ENCODE data around the gene FUBP1. TPM values are rescaled to one million over a fixed set of nuclear protein-coding genes. Genes with fewer than 3 reads are reported as not detected.
"Not testable (repeated sequence)": the region's sequence is repeated elsewhere in the genome, so short reads cannot be mapped to it uniquely, and the experiment has no call there.

FUBP1 gene
- total RNA-seq, 3 donors from 2014 or later: 96.0 to 186 (median 156) TPM

DNA sequence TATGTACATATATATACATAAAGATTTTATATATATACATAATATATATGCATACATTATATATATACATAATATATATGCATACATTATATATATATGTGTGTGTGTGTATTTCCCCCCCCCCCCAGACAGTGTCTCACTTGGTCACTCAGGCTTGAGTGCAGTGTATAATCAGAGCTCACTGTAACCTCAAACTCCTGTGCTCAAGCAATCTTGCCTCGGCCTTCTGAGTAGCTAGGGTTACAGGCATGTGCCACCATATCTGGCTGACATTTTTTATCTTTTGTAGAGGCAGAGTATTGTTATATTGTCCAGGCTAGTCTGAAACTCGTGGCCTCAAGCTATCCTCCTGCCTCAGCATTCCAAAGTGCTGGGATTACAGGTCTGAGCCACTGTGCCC, 9.0 kb upstream of the FUBP1 start:
- no peaks in the 10 kb centered on the region for H3K9me3 ChIP-seq
- no peaks in the 10 kb centered on the region for H3K36me3 ChIP-seq
- H3K27ac ChIP-seq: no peak overlapping the region
- TF ChIP-seq POLR2A (IDR thresholded peaks at IDR 0.05) (no peak), POLR2AphosphoS5 (IDR thresholded peaks at IDR 0.05) (no peak)
- TF ChIP-seq, protein P1, sequence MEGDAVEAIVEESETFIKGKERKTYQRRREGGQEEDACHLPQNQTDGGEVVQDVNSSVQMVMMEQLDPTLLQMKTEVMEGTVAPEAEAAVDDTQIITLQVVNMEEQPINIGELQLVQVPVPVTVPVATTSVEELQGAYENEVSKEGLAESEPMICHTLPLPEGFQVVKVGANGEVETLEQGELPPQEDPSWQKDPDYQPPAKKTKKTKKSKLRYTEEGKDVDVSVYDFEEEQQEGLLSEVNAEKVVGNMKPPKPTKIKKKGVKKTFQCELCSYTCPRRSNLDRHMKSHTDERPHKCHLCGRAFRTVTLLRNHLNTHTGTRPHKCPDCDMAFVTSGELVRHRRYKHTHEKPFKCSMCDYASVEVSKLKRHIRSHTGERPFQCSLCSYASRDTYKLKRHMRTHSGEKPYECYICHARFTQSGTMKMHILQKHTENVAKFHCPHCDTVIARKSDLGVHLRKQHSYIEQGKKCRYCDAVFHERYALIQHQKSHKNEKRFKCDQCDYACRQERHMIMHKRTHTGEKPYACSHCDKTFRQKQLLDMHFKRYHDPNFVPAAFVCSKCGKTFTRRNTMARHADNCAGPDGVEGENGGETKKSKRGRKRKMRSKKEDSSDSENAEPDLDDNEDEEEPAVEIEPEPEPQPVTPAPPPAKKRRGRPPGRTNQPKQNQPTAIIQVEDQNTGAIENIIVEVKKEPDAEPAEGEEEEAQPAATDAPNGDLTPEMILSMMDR (IDR thresholded peaks at IDR 0.05): no peak
- H3K27me3 ChIP-seq: no peaks in the 10 kb centered on the region
- intact Hi-C loops (cut with DNase I; ENCODE audit: low total_unique reads): no loop called here
- no peak overlapping the region for H3K4me3 ChIP-seq
- H3K4me1 ChIP-seq: no peaks in the 10 kb centered on the region
- DNase-seq (ENCODE audit: low spot score in 2 of 2): no peak

DNA sequence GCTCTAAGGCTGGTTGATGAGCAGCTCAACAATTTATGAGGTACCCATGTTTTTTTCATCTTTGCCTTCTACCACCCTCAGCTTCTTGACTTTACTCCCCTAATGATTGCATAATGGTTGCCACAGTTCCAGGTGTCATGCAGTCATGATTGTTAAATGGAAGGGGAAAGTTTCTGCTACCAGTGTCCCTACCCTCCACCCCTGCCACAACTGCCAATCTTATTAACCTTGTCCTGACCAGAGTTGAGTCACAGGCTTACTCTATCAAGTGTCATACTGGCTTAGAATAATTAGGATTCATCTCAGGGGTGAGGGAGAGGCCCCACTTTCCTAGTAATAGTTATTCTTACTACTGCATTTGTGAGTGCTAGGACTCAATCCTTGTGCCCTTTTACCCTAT, 7.9 kb upstream of the FUBP1 start:
- no peaks in the 10 kb centered on the region for H3K36me3 ChIP-seq
- DNase-seq (ENCODE audit: low spot score in 2 of 2): no peak
- H3K9me3 ChIP-seq: no peaks in the 10 kb centered on the region
- H3K4me3 ChIP-seq: no peak overlapping the region
- TF ChIP-seq, protein P1 (IDR thresholded peaks at IDR 0.05): no peak
- no peak for TF ChIP-seq POLR2AphosphoS5 (IDR thresholded peaks at IDR 0.05)
- TF ChIP-seq POLR2A (IDR thresholded peaks at IDR 0.05): no peak
- no peaks in the 10 kb centered on the region for H3K27me3 ChIP-seq
- intact Hi-C loops (cut with DNase I; ENCODE audit: low total_unique reads): no loop called here
- H3K27ac ChIP-seq: no peak overlapping the region
- H3K4me1 ChIP-seq: no peaks in the 10 kb centered on the region

DNA sequence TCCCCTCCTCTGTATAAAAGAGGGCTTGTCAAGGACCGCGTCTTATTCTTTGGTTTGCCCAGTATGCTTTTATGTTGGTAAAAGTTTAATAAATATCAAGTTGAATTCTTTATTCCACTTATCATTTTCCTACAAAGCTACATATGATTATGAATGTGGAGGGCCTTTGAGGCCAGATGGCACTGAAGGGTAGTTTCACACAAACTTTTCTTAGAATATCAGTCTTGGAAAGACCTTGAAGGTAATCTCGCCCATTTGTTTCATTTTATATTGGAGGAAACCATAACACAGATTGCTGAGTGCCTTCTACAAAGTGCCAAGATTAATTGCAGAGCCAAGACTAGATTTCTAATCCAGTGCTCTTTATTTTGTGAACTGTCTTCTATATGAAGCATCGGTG, 5.8 kb upstream of the FUBP1 start:
- Histone ChIP-seq H3K27ac (no peak overlapping the region), H3K4me3 (no peak overlapping the region), H3K27me3 (no peaks in the 10 kb centered on the region), H3K4me1 (no peaks in the 10 kb centered on the region), H3K9me3 (no peaks in the 10 kb centered on the region), H3K36me3 (no peaks in the 10 kb centered on the region)
- TF ChIP-seq POLR2A (IDR thresholded peaks at IDR 0.05): no peak
- TF ChIP-seq, protein P1 (IDR thresholded peaks at IDR 0.05): no peak
- no peak for TF ChIP-seq POLR2AphosphoS5 (IDR thresholded peaks at IDR 0.05)
- intact Hi-C loops (cut with DNase I; ENCODE audit: low total_unique reads): no loop called here
- no peak for DNase-seq (ENCODE audit: low spot score in 2 of 2)

DNA sequence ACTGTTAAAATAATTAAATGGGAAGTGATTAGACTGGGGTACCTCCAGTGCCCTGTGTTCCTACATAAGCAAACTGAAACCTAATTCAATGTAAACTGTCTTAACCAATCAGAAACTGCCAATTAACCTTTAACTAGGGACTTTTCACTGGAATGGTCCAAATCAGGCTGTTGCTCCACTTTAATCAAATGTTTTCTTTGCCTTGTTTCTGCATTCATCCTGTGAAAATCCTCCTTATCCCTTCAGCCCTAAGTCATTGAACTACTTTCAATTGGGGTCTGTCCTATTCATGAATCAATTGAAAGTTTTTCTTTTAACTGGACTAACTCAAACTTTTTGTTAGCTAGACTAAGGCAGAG, 5.1 kb upstream of the FUBP1 start:
- no peak overlapping the region for H3K4me3 ChIP-seq
- intact Hi-C loops (cut with DNase I; ENCODE audit: low total_unique reads): no loop called here
- no peaks in the 10 kb centered on the region for H3K4me1 ChIP-seq
- no peak for TF ChIP-seq POLR2A (IDR thresholded peaks at IDR 0.05)
- H3K27me3 ChIP-seq: no peaks in the 10 kb centered on the region
- no peaks in the 10 kb centered on the region for H3K36me3 ChIP-seq
- DNase-seq (ENCODE audit: low spot score in 2 of 2): no peak
- no peaks in the 10 kb centered on the region for H3K9me3 ChIP-seq
- H3K27ac ChIP-seq: no peak overlapping the region

DNA sequence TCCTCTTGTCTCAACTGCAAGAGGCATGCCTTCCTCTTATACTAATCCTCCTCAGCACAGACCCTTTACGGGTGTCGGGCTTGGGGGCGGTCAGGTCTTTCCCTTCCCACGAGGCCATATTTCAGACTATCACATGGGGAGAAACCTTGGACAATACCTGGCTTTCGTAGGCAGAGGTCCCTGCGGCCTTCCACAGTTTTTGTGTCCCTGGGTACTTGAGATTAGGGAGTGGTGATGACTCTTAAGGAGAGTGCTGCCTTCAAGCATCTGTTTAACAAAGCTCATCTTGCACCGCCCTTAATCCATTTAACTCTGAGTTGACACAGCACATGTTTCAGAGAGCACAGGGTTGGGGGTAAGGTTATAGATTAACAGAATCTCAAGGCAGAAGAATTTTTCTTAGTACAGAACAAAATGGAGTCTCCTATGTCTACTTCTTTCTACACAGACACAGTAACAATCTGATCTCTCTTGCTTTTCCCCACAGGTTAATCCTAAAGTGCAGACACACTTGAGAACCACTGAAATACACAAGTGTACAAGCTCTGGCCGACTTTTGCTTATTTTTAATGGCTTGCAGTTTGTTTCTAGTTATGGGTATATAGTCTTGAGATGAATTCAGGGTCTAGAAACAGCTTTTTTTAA, 4.6 kb upstream of the FUBP1 start:
- H3K4me1 ChIP-seq; H3K27ac ChIP-seq; H3K9me3 ChIP-seq; H3K27me3 ChIP-seq; H3K36me3 ChIP-seq; intact Hi-C loops (cut with DNase I; ENCODE audit: low total_unique reads); H3K4me3 ChIP-seq; DNase-seq (ENCODE audit: low spot score in 2 of 2): not testable (repeated sequence)

DNA sequence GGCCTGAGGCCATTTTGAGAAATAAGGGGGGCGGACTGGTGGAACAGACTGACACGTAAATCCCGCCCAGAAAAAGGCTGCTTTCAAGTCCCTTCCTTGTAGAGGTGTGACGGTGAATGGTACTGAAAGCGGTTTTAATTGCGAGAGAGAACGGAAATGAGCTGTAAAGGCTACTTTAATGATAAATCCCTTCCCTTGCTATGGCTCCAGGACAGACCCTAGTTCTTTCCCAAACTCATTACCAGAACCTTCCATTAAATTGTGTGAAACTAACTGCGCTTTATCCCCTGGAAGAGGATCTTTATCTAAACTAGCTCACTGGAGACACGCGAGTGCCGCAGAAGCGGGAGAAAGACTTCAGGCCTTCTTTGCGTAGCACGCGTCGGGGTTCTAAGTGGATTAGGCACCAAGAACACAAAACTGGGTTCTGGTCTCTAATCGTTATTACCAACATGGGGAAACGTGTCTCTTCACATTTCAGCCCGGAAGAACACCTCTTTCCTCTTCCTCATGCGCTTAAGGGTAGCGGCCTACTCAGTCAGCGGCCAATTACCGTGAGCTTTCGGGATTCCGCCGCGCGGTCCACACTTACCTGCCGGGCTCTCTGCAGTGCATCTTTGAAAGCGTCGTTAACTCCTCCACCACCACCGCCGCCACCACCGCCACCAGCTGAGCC, 441 bp downstream of the FUBP1 start:
- Histone ChIP-seq H3K4me3 (peak overlapping the region; percentile 84 to 89 (median 88)), H3K27me3 (no peaks in the 10 kb centered on the region), H3K4me1 (peaks cover 0 to 8% of the 10 kb centered on the region in 2 donors), H3K9me3 (no peaks in the 10 kb centered on the region), H3K27ac (peak overlapping the region; percentile 99 to 100), H3K36me3 (no peaks in the 10 kb centered on the region)
- intact Hi-C loops (cut with DNase I; ENCODE audit: low total_unique reads): no loop called here
- TF ChIP-seq POLR2AphosphoS5 (IDR thresholded peaks at IDR 0.05) (peak in 2 of 3 donors; percentile 46 to 80), POLR2A (IDR thresholded peaks at IDR 0.05) (no peak)
- TF ChIP-seq, protein P1 (IDR thresholded peaks at IDR 0.05): no peak
- peak; percentile 67 to 89 for DNase-seq (ENCODE audit: low spot score in 2 of 2)
